Measurements from ENCODE around the gene TMEM97. TPM values are rescaled to one million over a fixed set of nuclear protein-coding genes. Genes with fewer than 3 reads are reported as not detected.
A peak's percentile ranks its signal among the peaks of the same experiment; 100 is the strongest.

TMEM97 gene
- total RNA-seq, 1 experiment from 2014 or later, result 55.6 TPM

DNA sequence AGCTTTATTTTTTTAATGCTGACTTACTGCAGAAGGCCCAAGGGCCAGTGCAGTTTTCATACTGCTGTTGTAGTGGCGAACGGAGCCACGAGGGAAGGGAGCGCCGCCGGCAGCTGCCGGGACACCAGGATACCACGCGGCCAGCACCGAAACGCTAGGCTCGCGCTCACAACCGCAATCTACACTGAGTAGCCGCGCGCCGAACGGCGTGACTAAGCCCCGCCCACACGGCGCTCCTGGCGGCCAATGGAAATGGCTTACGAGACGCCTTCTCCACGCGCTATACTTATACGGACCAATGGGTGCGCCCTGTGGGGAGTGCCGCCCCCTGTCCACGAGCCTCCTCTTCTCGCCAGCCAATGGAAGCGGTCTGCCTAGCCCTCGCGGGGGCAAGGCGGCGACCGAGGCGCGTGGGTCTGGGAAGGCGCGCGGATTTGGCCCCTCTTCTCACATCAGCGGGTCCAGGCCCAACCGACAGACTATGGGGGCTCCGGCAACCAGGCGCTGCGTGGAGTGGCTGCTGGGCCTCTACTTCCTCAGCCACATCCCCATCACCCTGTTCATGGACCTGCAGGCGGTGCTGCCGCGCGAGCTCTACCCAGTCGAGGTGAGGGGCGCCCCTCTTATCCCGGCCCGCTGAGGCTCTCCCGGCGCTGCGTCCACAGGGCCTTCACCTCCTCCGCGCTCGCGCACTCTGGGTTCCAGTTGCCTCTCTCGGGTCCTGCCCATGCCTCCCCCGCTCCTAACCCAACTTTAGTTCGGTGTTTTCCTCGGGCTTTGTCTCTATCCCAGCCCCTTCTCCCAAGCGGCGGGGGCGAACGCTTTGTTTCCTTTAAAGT is at the start of gene TMEM97 (continued):
- TF ChIP-seq, protein P1, sequence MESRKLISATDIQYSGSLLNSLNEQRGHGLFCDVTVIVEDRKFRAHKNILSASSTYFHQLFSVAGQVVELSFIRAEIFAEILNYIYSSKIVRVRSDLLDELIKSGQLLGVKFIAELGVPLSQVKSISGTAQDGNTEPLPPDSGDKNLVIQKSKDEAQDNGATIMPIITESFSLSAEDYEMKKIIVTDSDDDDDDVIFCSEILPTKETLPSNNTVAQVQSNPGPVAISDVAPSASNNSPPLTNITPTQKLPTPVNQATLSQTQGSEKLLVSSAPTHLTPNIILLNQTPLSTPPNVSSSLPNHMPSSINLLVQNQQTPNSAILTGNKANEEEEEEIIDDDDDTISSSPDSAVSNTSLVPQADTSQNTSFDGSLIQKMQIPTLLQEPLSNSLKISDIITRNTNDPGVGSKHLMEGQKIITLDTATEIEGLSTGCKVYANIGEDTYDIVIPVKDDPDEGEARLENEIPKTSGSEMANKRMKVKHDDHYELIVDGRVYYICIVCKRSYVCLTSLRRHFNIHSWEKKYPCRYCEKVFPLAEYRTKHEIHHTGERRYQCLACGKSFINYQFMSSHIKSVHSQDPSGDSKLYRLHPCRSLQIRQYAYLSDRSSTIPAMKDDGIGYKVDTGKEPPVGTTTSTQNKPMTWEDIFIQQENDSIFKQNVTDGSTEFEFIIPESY (IDR thresholded peaks at IDR 0.05; ENCODE audit: extremely low read depth, insufficient replicate concordance, low read length), result no peak
- no peak for TF ChIP-seq CBX3 (IDR thresholded peaks at IDR 0.05; ENCODE audit: low read depth)
- TF ChIP-seq POLR2A (IDR thresholded peaks at IDR 0.05; ENCODE audit: borderline replicate concordance, extremely low read depth, insufficient read depth, insufficient read length), result peak; percentile 29
- TF ChIP-seq FOSL1 (IDR thresholded peaks at IDR 0.05; ENCODE audit: low read depth), result no peak
- no peak for TF ChIP-seq ZNF274 (IDR thresholded peaks at IDR 0.05; ENCODE audit: low read depth, low read length)
- TF ChIP-seq EZH2phosphoT487 (IDR thresholded peaks at IDR 0.05; ENCODE audit: borderline replicate concordance), result no peak

GRCh38 chr17:28270055-28270454 is 48.9 kb upstream of the TMEM97 start:
- Histone ChIP-seq H3K9me3 (ENCODE audit: control insufficient read depth in 1 of 2, insufficient read depth in 1 of 2, low read depth in 1 of 2, low read length in 2 of 2) (peaks cover 0 to 10% of the 10 kb centered on the region in 2 experiments; a peak in 1 of 4 replicates), H3K9me2 (ENCODE audit: insufficient read depth) (no peaks in the 10 kb centered on the region), H3K4me1 (ENCODE audit: control insufficient read depth in 1 of 2, insufficient read depth in 2 of 2, low read length in 2 of 2) (no peaks in the 10 kb centered on the region; a peak in 1 of 4 replicates), H3K79me2 (ENCODE audit: insufficient read depth, low read length) (no peaks in the 10 kb centered on the region), H3K27me3 (ENCODE audit: insufficient read depth, low read length) (0 out of 2 replicates have a peak, but pooled peaks cover 4% of the 10 kb centered on the region), H3K4me3 (replicated peaks in 1 of 2; ENCODE audit: low read depth in 1 of 2, low read length in 2 of 2) (no peak overlapping the region), H3K9ac (ENCODE audit: low read length) (no peak overlapping the region), H3K36me3 (ENCODE audit: control insufficient read depth in 1 of 2, insufficient read depth in 2 of 2, low read length in 2 of 2) (no peaks in the 10 kb centered on the region), H2AFZ (ENCODE audit: low read depth, low read length, poor library complexity, severe bottlenecking) (no peak overlapping the region), H3K4me2 (ENCODE audit: low read length) (no peak overlapping the region), H3K27ac (ENCODE audit: low read depth, low read length) (no peak overlapping the region), H4K20me1 (ENCODE audit: insufficient read depth) (no peaks in the 10 kb centered on the region)
- BruUV-seq (replicated peaks), result no TSS peak
- no peak for ATAC-seq
- intact Hi-C loops (cut with micrococcal nuclease), result no loop called here
- ChIA-PET POLR2A (interaction anchor here (1.4 kb wide), 1 partner anchor 12 kb away, joined by 3 read pairs; no protein-coding TSS in a partner anchor), RAD21 (ENCODE audit: low non-redundant PET in 1 of 2, low total read pairs in 2 of 2, uncharacterized antibody in 2 of 2, unreplicated experiment in 2 of 2) (no interaction called here), CTCF (no interaction called here)
- no peak for DNase-seq (ENCODE audit: low read depth, low spot score)
- TF ChIP-seq ZNF274 (IDR thresholded peaks at IDR 0.05; ENCODE audit: low read depth, low read length) (no peak), YY1 (IDR thresholded peaks at IDR 0.05; ENCODE audit: extremely low read depth, insufficient replicate concordance, low read depth, low read length) (no peak), EZH2 (IDR thresholded peaks at IDR 0.05) (no peak), ZFX (IDR thresholded peaks at IDR 0.05) (no peak), CTCF (IDR thresholded peaks at IDR 0.05 in 2 of 3, conservative IDR thresholded peaks at IDR 0.05 in 1 of 3; ENCODE audit: borderline replicate concordance in 1 of 3, insufficient read depth in 1 of 3, low read depth in 2 of 3, low read length in 2 of 3) (no peak), CBX3 (IDR thresholded peaks at IDR 0.05; ENCODE audit: low read depth) (no peak), ELF1 (IDR thresholded peaks at IDR 0.05; ENCODE audit: borderline replicate concordance, low read depth) (no peak), EZH2phosphoT487 (IDR thresholded peaks at IDR 0.05; ENCODE audit: borderline replicate concordance) (no peak)
- TF ChIP-seq, protein P2, sequence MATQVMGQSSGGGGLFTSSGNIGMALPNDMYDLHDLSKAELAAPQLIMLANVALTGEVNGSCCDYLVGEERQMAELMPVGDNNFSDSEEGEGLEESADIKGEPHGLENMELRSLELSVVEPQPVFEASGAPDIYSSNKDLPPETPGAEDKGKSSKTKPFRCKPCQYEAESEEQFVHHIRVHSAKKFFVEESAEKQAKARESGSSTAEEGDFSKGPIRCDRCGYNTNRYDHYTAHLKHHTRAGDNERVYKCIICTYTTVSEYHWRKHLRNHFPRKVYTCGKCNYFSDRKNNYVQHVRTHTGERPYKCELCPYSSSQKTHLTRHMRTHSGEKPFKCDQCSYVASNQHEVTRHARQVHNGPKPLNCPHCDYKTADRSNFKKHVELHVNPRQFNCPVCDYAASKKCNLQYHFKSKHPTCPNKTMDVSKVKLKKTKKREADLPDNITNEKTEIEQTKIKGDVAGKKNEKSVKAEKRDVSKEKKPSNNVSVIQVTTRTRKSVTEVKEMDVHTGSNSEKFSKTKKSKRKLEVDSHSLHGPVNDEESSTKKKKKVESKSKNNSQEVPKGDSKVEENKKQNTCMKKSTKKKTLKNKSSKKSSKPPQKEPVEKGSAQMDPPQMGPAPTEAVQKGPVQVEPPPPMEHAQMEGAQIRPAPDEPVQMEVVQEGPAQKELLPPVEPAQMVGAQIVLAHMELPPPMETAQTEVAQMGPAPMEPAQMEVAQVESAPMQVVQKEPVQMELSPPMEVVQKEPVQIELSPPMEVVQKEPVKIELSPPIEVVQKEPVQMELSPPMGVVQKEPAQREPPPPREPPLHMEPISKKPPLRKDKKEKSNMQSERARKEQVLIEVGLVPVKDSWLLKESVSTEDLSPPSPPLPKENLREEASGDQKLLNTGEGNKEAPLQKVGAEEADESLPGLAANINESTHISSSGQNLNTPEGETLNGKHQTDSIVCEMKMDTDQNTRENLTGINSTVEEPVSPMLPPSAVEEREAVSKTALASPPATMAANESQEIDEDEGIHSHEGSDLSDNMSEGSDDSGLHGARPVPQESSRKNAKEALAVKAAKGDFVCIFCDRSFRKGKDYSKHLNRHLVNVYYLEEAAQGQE (IDR thresholded peaks at IDR 0.05; ENCODE audit: low read depth), result no peak
- TF ChIP-seq, protein P1 (IDR thresholded peaks at IDR 0.05; ENCODE audit: extremely low read depth, insufficient replicate concordance, low read length), result no peak
